ENCODE results near the gene SIGLECL1. TPM values are rescaled to one million over a fixed set of nuclear protein-coding genes. Genes with fewer than 3 reads are reported as not detected.

The SIGLECL1 gene
- polyA plus RNA-seq, 1 donor = not detected

GRCh38 chr19:51295382-51296126, 44.7 kb downstream of the SIGLECL1 start:
- no peak for DNase-seq (ENCODE audit: low read depth)

GRCh38 chr19:51296336-51297093, 45.6 kb downstream of the SIGLECL1 start:
- no peak for DNase-seq (ENCODE audit: low read depth)

- DNase-seq (ENCODE audit: low read depth) = no peak
Measured at GRCh38 chr19:51297406-51297805, 46.5 kb downstream of the SIGLECL1 start.

- DNase-seq (ENCODE audit: low read depth) = no peak
Measured at GRCh38 chr19:51301266-51301665, 50.4 kb downstream of the SIGLECL1 start.

GRCh38 chr19:51305479-51305878, 54.6 kb downstream of the SIGLECL1 start:
- DNase-seq (ENCODE audit: low read depth) = no peak

- no peak for DNase-seq (ENCODE audit: low read depth)
Measured at GRCh38 chr19:51311351-51312257, 60.7 kb downstream of the SIGLECL1 start, which contains the start of gene IGLON5. IGLON5 (plus strand) TSS chr19:51311644; CDS start chr19:51311848, 204 bp downstream.

GRCh38 chr19:51316688-51317087, 65.8 kb downstream of the SIGLECL1 start:
- DNase-seq (ENCODE audit: low read depth) = no peak

GRCh38 chr19:51317376-51317775, 66.5 kb downstream of the SIGLECL1 start:
- DNase-seq (ENCODE audit: low read depth) = no peak

GRCh38 chr19:51317968-51318367, 67.1 kb downstream of the SIGLECL1 start:
- DNase-seq (ENCODE audit: low read depth) = no peak

Other genes starting within 250 kb of the SIGLECL1 start
- gene KLK8, start 249.5 kb upstream of the SIGLECL1 start, polyA plus RNA-seq (ENCODE audit: insufficient read length) = not detected
- 0.18 TPM for gene KLK10, start 231.4 kb upstream of the SIGLECL1 start, polyA plus RNA-seq (ENCODE audit: insufficient read length)
- gene KLK11, start 224.5 kb upstream of the SIGLECL1 start, polyA plus RNA-seq (ENCODE audit: insufficient read length) = not detected
- gene KLK12, start 216.1 kb upstream of the SIGLECL1 start, polyA plus RNA-seq (ENCODE audit: insufficient read length) = not detected
- not detected for gene KLK13, start 186.0 kb upstream of the SIGLECL1 start, polyA plus RNA-seq (ENCODE audit: insufficient read length)
- gene KLK14, start 168.2 kb upstream of the SIGLECL1 start, polyA plus RNA-seq (ENCODE audit: insufficient read length) = 0.34 TPM
- 2.4 TPM for gene CTU1, start 142.7 kb upstream of the SIGLECL1 start, polyA plus RNA-seq (ENCODE audit: insufficient read length)
- gene SIGLEC9, start 126.2 kb upstream of the SIGLECL1 start, polyA plus RNA-seq (ENCODE audit: insufficient read length) = 0.65 TPM
- gene SIGLEC7, start 108.8 kb upstream of the SIGLECL1 start, polyA plus RNA-seq (ENCODE audit: insufficient read length) = 0.37 TPM
- gene CD33, start 26.0 kb upstream of the SIGLECL1 start, polyA plus RNA-seq (ENCODE audit: insufficient read length) = 3.8 TPM
- gene IGLON5, start 60.6 kb downstream of the SIGLECL1 start, polyA plus RNA-seq (ENCODE audit: insufficient read length) = 0.10 TPM
- 1.00 TPM for gene VSIG10L, start 91.1 kb downstream of the SIGLECL1 start, polyA plus RNA-seq (ENCODE audit: insufficient read length)
- 40.1 TPM for gene ETFB, start 115.3 kb downstream of the SIGLECL1 start, polyA plus RNA-seq (ENCODE audit: insufficient read length)
- 1.1 TPM for gene CLDND2, start 117.9 kb downstream of the SIGLECL1 start, polyA plus RNA-seq (ENCODE audit: insufficient read length)
- 3.0 TPM for gene NKG7, start 121.6 kb downstream of the SIGLECL1 start, polyA plus RNA-seq (ENCODE audit: insufficient read length)
- not detected for gene LIM2, start 136.9 kb downstream of the SIGLECL1 start, polyA plus RNA-seq (ENCODE audit: insufficient read length)
- not detected for gene C19orf84, start 139.5 kb downstream of the SIGLECL1 start, polyA plus RNA-seq (ENCODE audit: insufficient read length)
- gene SIGLEC10, start 166.6 kb downstream of the SIGLECL1 start, polyA plus RNA-seq (ENCODE audit: insufficient read length) = 0.92 TPM
- gene SIGLEC8, start 207.4 kb downstream of the SIGLECL1 start, polyA plus RNA-seq (ENCODE audit: insufficient read length) = not detected
- not detected for gene CEACAM18, start 227.5 kb downstream of the SIGLECL1 start, polyA plus RNA-seq (ENCODE audit: insufficient read length)

All from forelimb muscle (tissue), 1 donor.